HEK293 (cell line): ENCODE data around the gene SLC35A4.
A peak's percentile ranks its signal among the peaks of the same experiment; 100 is the strongest.

Source experiments
- CTCF ChIA-PET: fragments of 350-600 bp; formaldehyde crosslinking; extraction: SDS; loops from one replicate; lab custom pipeline; 2021; ENCODE audit warnings: antibody characterized with exemption; lab: Yijun Ruan, JAX
- POLR2A ChIA-PET: fragments of 300-600 bp; formaldehyde crosslinking; extraction: SDS; loops from one replicate; lab custom pipeline; 2020; ENCODE audit warnings: antibody characterized with exemption, inconsistent platforms; lab: Yijun Ruan, JAX
- H3K27ac ChIP-seq: fragments of 200-500 bp; sonication (Bioruptor generic); 2 replicates; pipeline ENCODE4 v1.5.1; 2014; ENCODE audit warnings: low read depth, low read length, control low read depth, inconsistent platforms; ENCODE audit errors: extremely low read depth
- H3K36me3 ChIP-seq, 2 experiments: fragments of 200-500 bp in 1 of 2; sonication (Bioruptor generic) in 1 of 2; 1 replicate in 1 of 2; 2 replicates in 1 of 2; pipeline ENCODE4 v1.5.1; 2014 to 2017; ENCODE audit warnings: inconsistent platforms in 2 of 2, low read length in 2 of 2; ENCODE audit not compliant: control insufficient read depth in 2 of 2, insufficient read depth in 1 of 2
- H3K4me1 ChIP-seq: fragments of 200-500 bp; sonication (Bioruptor generic); 2 replicates; pipeline ENCODE4 v1.5.1; 2014; ENCODE audit warnings: mild to moderate bottlenecking, low read length, inconsistent platforms; ENCODE audit not compliant: control insufficient read depth, insufficient read depth
- H3K4me3 ChIP-seq: 2 replicates; pipeline ENCODE4 v1.5.1; 2011; ENCODE audit warnings: low read depth, mild to moderate bottlenecking, control low read depth, low read length, moderate library complexity
- H3K9me3 ChIP-seq: fragments of 200-500 bp; sonication (Bioruptor generic); 2 replicates; pipeline ENCODE4 v1.5.1; 2014; ENCODE audit warnings: low read depth, low read length, inconsistent platforms; ENCODE audit not compliant: control insufficient read depth, insufficient read depth
- BCL11B ChIP-seq: fragments of 450-650 bp; formaldehyde crosslinking; IDR thresholded peaks from 2 replicates; pipeline ENCODE4 v1.5.1; 2016; ENCODE audit warnings: low read depth, missing biosample characterization, missing genetic modification characterization
- GLI4 ChIP-seq: fragments of 450-650 bp; formaldehyde crosslinking; IDR thresholded peaks from 2 replicates; pipeline ENCODE4 v1.5.1; 2016; ENCODE audit warnings: missing biosample characterization, missing genetic modification characterization
- IKZF3 ChIP-seq: fragments of 450-650 bp; IDR thresholded peaks from 2 replicates; pipeline ENCODE4 v1.5.0; 2018; ENCODE audit warnings: missing biosample characterization, mild to moderate bottlenecking, missing genetic modification characterization, moderate library complexity
- OVOL3 ChIP-seq: fragments of 450-650 bp; formaldehyde crosslinking; IDR thresholded peaks from 2 replicates; pipeline ENCODE4 v1.5.1; 2016; ENCODE audit warnings: missing biosample characterization, missing genetic modification characterization
- RBAK ChIP-seq: fragments of 450-650 bp; formaldehyde crosslinking; IDR thresholded peaks from 2 replicates; pipeline ENCODE4 v1.5.1; 2016; ENCODE audit warnings: missing biosample characterization, missing genetic modification characterization
- SP2 ChIP-seq: fragments of 450-650 bp; formaldehyde crosslinking; IDR thresholded peaks from 2 replicates; pipeline ENCODE4 v1.5.1; 2016; ENCODE audit warnings: missing biosample characterization, missing genetic modification characterization
- SP3 ChIP-seq: fragments of 450-650 bp; formaldehyde crosslinking; IDR thresholded peaks from 2 replicates; pipeline ENCODE4 v1.5.1; 2016; ENCODE audit warnings: missing biosample characterization, missing genetic modification characterization
- ZEB2 ChIP-seq: fragments of 450-650 bp; formaldehyde crosslinking; IDR thresholded peaks from 2 replicates; pipeline ENCODE4 v1.5.1; 2016; ENCODE audit warnings: missing biosample characterization, missing genetic modification characterization
- ZFP3 ChIP-seq: fragments of 450-650 bp; formaldehyde crosslinking; IDR thresholded peaks from 2 replicates; pipeline ENCODE4 v1.5.1; 2016; ENCODE audit warnings: low read depth, missing biosample characterization, missing genetic modification characterization
- ZNF138 ChIP-seq: fragments of 450-650 bp; formaldehyde crosslinking; IDR thresholded peaks from 2 replicates; pipeline ENCODE4 v1.5.1; 2016; ENCODE audit warnings: missing biosample characterization, missing genetic modification characterization, borderline replicate concordance
- ZNF155 ChIP-seq: fragments of 450-650 bp; formaldehyde crosslinking; IDR thresholded peaks from 2 replicates; pipeline ENCODE4 v1.5.1; 2016; ENCODE audit warnings: missing biosample characterization, missing genetic modification characterization
- ZNF266 ChIP-seq: fragments of 450-650 bp; formaldehyde crosslinking; IDR thresholded peaks from 2 replicates; pipeline ENCODE4 v1.5.1; 2016; ENCODE audit warnings: missing biosample characterization, missing genetic modification characterization, low read depth
- ZNF292 ChIP-seq: fragments of 450-650 bp; formaldehyde crosslinking; IDR thresholded peaks from 2 replicates; pipeline ENCODE4 v1.5.1; 2016; ENCODE audit warnings: low read depth, missing biosample characterization, missing genetic modification characterization, borderline replicate concordance
- ZNF335 ChIP-seq: fragments of 450-650 bp; formaldehyde crosslinking; conservative IDR thresholded peaks from 2 replicates; pipeline ENCODE4 v1.5.1; 2016; ENCODE audit warnings: missing biosample characterization, missing genetic modification characterization
- ZNF449 ChIP-seq: fragments of 450-650 bp; formaldehyde crosslinking; IDR thresholded peaks from 2 replicates; pipeline ENCODE4 v1.5.1; 2017; ENCODE audit warnings: missing biosample characterization, mild to moderate bottlenecking, missing genetic modification characterization, moderate library complexity
- ZNF473 ChIP-seq: fragments of 450-650 bp; formaldehyde crosslinking; IDR thresholded peaks from 2 replicates; pipeline ENCODE4 v1.5.1; 2017; ENCODE audit warnings: missing biosample characterization, missing genetic modification characterization
- ZSCAN4 ChIP-seq: fragments of 450-650 bp; formaldehyde crosslinking; IDR thresholded peaks from 2 replicates; pipeline ENCODE4 v1.5.1; 2017; ENCODE audit warnings: missing biosample characterization, missing genetic modification characterization
- TF ChIP-seq, protein P1 (sequence below): fragments of 450-650 bp; formaldehyde crosslinking; IDR thresholded peaks from 2 replicates; pipeline ENCODE4 v1.5.1; 2016; ENCODE audit warnings: missing biosample characterization, missing genetic modification characterization

SLC35A4 gene

GRCh38 chr5:140558542-140558941 is 6.1 kb upstream of the SLC35A4 start:
- Histone ChIP-seq H3K4me3 (no peak overlapping the region), H3K36me3 (peaks cover 0 to 52% of the 10 kb centered on the region in 2 experiments; a peak in 2 of 3 replicates), H3K27ac (no peak overlapping the region), H3K4me1 (0 out of 2 replicates have a peak, but pooled peaks cover 7% of the 10 kb centered on the region), H3K9me3 (no peaks in the 10 kb centered on the region)
- no peak for TF ChIP-seq ZNF449 (tag by site-specific recombination)
- no peak for TF ChIP-seq ZNF155 (tag by site-specific recombination)
- 0 out of 2 replicates have a peak, but pooled peaks have one; percentile 4 for TF ChIP-seq ZNF335 (tag by site-specific recombination)
- ChIA-PET CTCF (interaction anchor here (0.6 to 2.9 kb wide), 3 partner anchors 77 to 945 kb away, joined by 3 to 11 read pairs (median 5); no protein-coding TSS in a partner anchor), POLR2A (interaction anchor here (1.8 to 2.2 kb wide), 3 partner anchors 8 to 157 kb away, joined by 8 to 15 read pairs (median 14); partner anchors contain the start of genes ANKHD1 and EIF4EBP3)

DNA sequence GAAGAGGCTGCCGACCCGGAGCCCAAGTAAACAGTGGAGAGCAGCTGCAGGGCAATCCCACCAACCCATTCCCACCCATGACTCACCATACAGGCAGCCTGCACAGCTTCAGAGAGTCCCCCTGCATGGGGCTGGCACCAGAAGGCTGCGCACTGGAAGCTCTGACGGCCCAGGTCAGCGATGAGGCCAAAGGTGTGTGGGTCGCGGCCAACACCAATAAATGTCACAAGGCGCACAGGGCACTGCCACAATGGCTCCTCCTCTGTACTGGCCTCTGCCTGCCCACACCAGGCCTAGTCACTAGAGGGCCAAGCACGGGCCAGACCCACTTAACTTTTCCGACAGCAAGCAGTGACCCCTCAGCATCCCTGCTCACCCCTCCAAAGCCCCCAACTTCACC is 4.4 kb upstream of the SLC35A4 start:
- H3K36me3 ChIP-seq: peaks cover 0 to 42% of the 10 kb centered on the region in 2 experiments; a peak in 2 of 3 replicates
- H3K9me3 ChIP-seq: no peaks in the 10 kb centered on the region
- TF ChIP-seq SP2 (tag by site-specific recombination): no peak
- TF ChIP-seq BCL11B (tag by site-specific recombination): no peak
- no peak for TF ChIP-seq GLI4 (tag by site-specific recombination)
- no peak for TF ChIP-seq SP3 (tag by site-specific recombination)
- no peak for TF ChIP-seq OVOL3 (tag by site-specific recombination)
- no peak for TF ChIP-seq ZNF292
- TF ChIP-seq, protein P1, sequence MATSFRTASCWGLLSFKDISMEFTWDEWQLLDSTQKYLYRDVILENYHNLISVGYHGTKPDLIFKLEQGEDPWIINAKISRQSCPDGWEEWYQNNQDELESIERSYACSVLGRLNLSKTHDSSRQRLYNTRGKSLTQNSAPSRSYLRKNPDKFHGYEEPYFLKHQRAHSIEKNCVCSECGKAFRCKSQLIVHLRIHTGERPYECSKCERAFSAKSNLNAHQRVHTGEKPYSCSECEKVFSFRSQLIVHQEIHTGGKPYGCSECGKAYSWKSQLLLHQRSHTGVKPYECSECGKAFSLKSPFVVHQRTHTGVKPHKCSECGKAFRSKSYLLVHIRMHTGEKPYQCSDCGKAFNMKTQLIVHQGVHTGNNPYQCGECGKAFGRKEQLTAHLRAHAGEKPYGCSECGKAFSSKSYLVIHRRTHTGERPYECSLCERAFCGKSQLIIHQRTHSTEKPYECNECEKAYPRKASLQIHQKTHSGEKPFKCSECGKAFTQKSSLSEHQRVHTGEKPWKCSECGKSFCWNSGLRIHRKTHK (tag by site-specific recombination): no peak
- TF ChIP-seq ZNF138: no peak
- no peak for TF ChIP-seq ZSCAN4 (tag by site-specific recombination)
- no peak for TF ChIP-seq ZNF473
- no peak for TF ChIP-seq RBAK (tag by site-specific recombination)
- no peak for TF ChIP-seq ZEB2 (tag by site-specific recombination)
- TF ChIP-seq IKZF3 (tag by site-specific recombination): no peak
- TF ChIP-seq ZFP3 (tag by site-specific recombination): no peak
- no peak for TF ChIP-seq ZNF266 (tag by site-specific recombination)
- no peak overlapping the region for H3K4me3 ChIP-seq
- CTCF ChIA-PET: interaction anchor here (0.6 to 1.0 kb wide), 2 partner anchors 75 to 175 kb away, joined by 3 read pairs; no protein-coding TSS in a partner anchor
- POLR2A ChIA-PET: interaction anchor here (0.9 kb wide), 1 partner anchor 159 kb away, joined by 3 read pairs; no protein-coding TSS in a partner anchor
- H3K4me1 ChIP-seq: 0 out of 2 replicates have a peak, but pooled peaks cover 7% of the 10 kb centered on the region
- H3K27ac ChIP-seq: no peak overlapping the region
